GM12878 (cell line): ENCODE measurements around the gene PSENEN. TPM values are rescaled to one million over a fixed set of nuclear protein-coding genes. Genes with fewer than 3 reads are reported as not detected.

Experiments used
- ATF2 ChIP-seq: IDR thresholded peaks from 2 replicates; pipeline ENCODE4 v1.6.1; 2012; ENCODE audit warnings: low read length, inconsistent platforms
- CEBPB ChIP-seq, 2 experiments: fragments of 150-350 bp in 1 of 2; IDR thresholded peaks; 2 replicates each; pipeline ENCODE4 v1.6.1; 2012 to 2014; ENCODE audit warnings: low read depth in 2 of 2, low read length in 2 of 2, borderline replicate concordance in 1 of 2, inconsistent platforms in 1 of 2
- ESRRA ChIP-seq: IDR thresholded peaks from 2 replicates; pipeline ENCODE4 v1.6.1; 2012; ENCODE audit warnings: mild to moderate bottlenecking, low read length, improper control_type of control experiment
- ETV6 ChIP-seq, 2 experiments: fragments of 450-650 bp in 1 of 2; IDR thresholded peaks in 1 of 2; conservative IDR thresholded peaks in 1 of 2; 2 replicates each; pipeline ENCODE4 v1.6.1; 2014; ENCODE audit warnings: antibody characterized with exemption in 1 of 2, borderline replicate concordance in 1 of 2, low read depth in 1 of 2, mild to moderate bottlenecking in 1 of 2, moderate library complexity in 1 of 2
- GATAD2B ChIP-seq: fragments of 450-650 bp; conservative IDR thresholded peaks from 2 replicates; pipeline ENCODE4 v1.6.1; 2017; ENCODE audit warnings: low read depth, mild to moderate bottlenecking, moderate library complexity
- NFXL1 ChIP-seq: fragments of 450-650 bp; IDR thresholded peaks from 2 replicates; pipeline ENCODE4 v1.6.1; 2017; ENCODE audit warnings: antibody characterized with exemption, mild to moderate bottlenecking, borderline replicate concordance
- PRDM15 ChIP-seq: fragments of 450-650 bp; formaldehyde crosslinking; IDR thresholded peaks from 2 replicates; pipeline ENCODE4 v1.4.0; 2020; ENCODE audit warnings: mild to moderate bottlenecking, moderate library complexity
- RBBP5 ChIP-seq: fragments of 200-600 bp; sonication (generic); conservative IDR thresholded peaks from 2 replicates; pipeline ENCODE4 v1.6.1; 2016
- SMAD5 ChIP-seq: IDR thresholded peaks from 2 replicates; pipeline ENCODE4 v1.6.1; 2016; ENCODE audit warnings: antibody characterized with exemption, low read depth
- ZNF592 ChIP-seq: fragments of 450-650 bp; IDR thresholded peaks from 2 replicates; pipeline ENCODE4 v1.6.1; 2017; ENCODE audit warnings: mild to moderate bottlenecking, moderate library complexity
- polyA plus RNA-seq, 11 experiments: library from polyadenylated mRNA; depleted of rRNA in 4 of 11; unstranded in 6 of 11; stranded (reverse) in 5 of 11; fragments of >200 nt; fragmentation: Nextera tagmentation in 4 of 11; fragmentation: Illumina TruSeq in 1 of 11; extraction: Ambion mirVana in 4 of 11; extraction: Trizol in 1 of 11; gene quantifications; 1 replicate in 1 of 11; 2 replicates in 10 of 11; pipeline versions ENCODE4 v1.2.1 to v1.2.3, GENCODE V29; 2011 to 2016; ENCODE audit warnings: inconsistent platforms in 2 of 11, missing spikeins in 2 of 11, low read depth in 1 of 11
- total RNA-seq, 4 experiments: library from RNA; depleted of rRNA in 3 of 4; stranded (reverse); fragments of >200 nt in 3 of 4; fragmentation: Illumina TruSeq in 1 of 4; extraction: Trizol in 1 of 4; gene quantifications; 2 replicates each; pipeline versions ENCODE4 v1.2.1 to v1.2.3, GENCODE V29; 2013 to 2021

The PSENEN gene
- total and polyA plus RNA-seq, 10 of the 15 experiments (the other 5 are each of a cell fraction or from before 2014, with no cell fraction given), result 14.4 to 178 (median 43.5) TPM

GRCh38 chr19:35760711-35761349 is 15.4 kb downstream of the PSENEN start (continued):
- TF ChIP-seq ZNF592, result no peak
- TF ChIP-seq ESRRA, result no peak
- no peak for TF ChIP-seq GATAD2B
- no peak for TF ChIP-seq NFXL1
- no peak for TF ChIP-seq CEBPB (IDR thresholded peaks at IDR 0.05; ENCODE audit: borderline replicate concordance in 1 of 2, low read depth in 2 of 2, low read length in 2 of 2)
- no peak for TF ChIP-seq SMAD5
- no peak for TF ChIP-seq ETV6 (conservative IDR thresholded peaks at IDR 0.05 in 1 of 2, IDR thresholded peaks at IDR 0.05 in 1 of 2; ENCODE audit: borderline replicate concordance in 1 of 2, low read depth in 1 of 2)
- TF ChIP-seq ATF2, result no peak
- no peak for TF ChIP-seq RBBP5
- no peak for TF ChIP-seq PRDM15
